ENCODE data around the gene MICU2.

The MICU2 gene

GRCh38 chr13:21546372-21546771 is 57.6 kb downstream of the MICU2 start:
- no peak for DNase-seq (ENCODE audit: low read depth in 2 of 2)

GRCh38 chr13:21544515-21544914 is 59.5 kb downstream of the MICU2 start:
- DNase-seq (ENCODE audit: low read depth in 2 of 2) = no peak

- no peak for DNase-seq (ENCODE audit: low read depth in 2 of 2)
Observed at GRCh38 chr13:21542563-21542962, 61.4 kb downstream of the MICU2 start.

DNA sequence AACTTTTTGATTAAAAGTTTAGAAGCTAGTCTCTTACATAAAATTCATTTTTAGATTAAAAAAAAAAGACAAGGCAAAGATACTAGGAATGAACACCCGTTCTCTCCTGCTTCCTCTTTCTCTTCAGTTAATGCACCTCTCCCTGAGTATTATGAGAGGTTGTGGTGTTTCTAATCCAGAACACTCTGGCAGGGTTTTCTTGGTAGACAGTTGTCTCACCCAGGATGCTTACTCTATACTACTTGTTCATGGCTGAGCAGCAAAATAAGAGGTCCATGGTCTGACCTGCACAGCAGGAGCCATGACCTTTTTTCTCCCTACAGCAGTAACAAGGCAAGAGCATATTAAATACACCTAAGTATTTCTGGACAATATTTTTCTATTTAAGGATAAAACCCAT is 62.0 kb downstream of the MICU2 start:
- no peak for DNase-seq (ENCODE audit: low read depth in 2 of 2)

DNA sequence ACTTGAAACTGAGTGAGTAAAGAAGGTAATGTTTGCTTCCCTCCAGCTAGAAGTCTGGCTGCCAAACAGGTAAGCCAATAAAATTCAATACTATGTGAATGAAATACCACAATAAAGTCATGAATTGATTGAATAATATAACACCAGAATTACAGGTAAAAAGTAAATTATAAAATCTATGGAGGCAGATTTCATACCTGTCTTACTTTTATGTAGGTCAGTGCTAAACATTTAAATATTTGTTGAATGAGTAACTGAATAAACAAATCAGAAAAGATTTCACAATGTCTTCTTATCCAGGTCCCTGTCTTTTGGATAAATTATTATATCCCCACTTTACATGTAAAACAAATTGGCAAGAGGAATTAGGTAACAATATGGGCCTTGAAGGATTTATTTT is 62.7 kb downstream of the MICU2 start:
- DNase-seq (ENCODE audit: low read depth in 2 of 2) = no peak

GRCh38 chr13:21539687-21540086 is 64.3 kb downstream of the MICU2 start:
- DNase-seq (ENCODE audit: low read depth in 2 of 2) = no peak

- DNase-seq (ENCODE audit: low read depth in 2 of 2) = no peak
Observed at GRCh38 chr13:21538753-21539152, 65.2 kb downstream of the MICU2 start.

DNA sequence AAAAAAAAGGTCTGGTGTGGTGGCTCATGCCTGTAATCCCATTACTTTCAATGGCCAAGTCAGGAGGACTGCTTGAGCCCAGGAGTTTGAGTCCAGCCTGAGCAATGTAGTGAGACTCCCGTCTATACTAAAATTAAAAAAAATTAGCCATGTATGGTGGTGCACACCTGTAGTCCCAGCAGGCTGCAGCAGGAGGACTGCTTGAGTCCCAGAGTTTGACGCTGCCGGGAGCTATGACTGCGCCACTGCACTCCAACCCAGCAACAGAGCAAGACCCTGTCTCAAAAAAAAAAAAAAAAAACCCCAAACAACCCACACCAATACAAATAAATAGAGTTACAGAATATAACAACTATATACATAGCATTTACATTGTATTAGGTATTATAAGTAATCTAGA is 65.7 kb downstream of the MICU2 start:
- DNase-seq (ENCODE audit: low read depth in 2 of 2) = no peak

GRCh38 chr13:21537105-21537504 is 66.9 kb downstream of the MICU2 start:
- no peak for DNase-seq (ENCODE audit: low read depth in 2 of 2)

DNA sequence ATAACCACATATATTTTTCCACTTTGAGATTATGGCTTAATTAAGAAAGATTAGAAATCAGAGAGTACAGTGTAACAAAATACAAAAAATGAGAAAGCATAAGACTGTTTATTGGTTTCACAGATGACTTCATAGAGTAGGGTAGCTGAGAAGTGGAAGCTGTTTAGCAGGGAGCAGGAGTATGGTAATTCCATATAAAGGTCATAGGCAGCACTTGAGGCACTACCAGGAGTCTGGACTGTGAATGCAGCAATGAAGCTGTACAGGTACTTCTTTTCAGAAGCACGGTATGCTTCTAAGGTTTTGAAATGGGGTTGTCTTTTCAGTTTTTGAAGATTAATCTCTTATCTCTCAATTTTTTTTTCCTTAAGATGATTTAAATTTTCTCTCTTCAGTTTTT is 69.2 kb downstream of the MICU2 start:
- no peak for DNase-seq (ENCODE audit: low read depth in 2 of 2)

GRCh38 chr13:21531455-21531854 is 72.5 kb downstream of the MICU2 start:
- no peak for DNase-seq (ENCODE audit: low read depth in 2 of 2)

- no peak for DNase-seq (ENCODE audit: low read depth in 2 of 2)
Observed at GRCh38 chr13:21530656-21531055, 73.3 kb downstream of the MICU2 start.

DNA sequence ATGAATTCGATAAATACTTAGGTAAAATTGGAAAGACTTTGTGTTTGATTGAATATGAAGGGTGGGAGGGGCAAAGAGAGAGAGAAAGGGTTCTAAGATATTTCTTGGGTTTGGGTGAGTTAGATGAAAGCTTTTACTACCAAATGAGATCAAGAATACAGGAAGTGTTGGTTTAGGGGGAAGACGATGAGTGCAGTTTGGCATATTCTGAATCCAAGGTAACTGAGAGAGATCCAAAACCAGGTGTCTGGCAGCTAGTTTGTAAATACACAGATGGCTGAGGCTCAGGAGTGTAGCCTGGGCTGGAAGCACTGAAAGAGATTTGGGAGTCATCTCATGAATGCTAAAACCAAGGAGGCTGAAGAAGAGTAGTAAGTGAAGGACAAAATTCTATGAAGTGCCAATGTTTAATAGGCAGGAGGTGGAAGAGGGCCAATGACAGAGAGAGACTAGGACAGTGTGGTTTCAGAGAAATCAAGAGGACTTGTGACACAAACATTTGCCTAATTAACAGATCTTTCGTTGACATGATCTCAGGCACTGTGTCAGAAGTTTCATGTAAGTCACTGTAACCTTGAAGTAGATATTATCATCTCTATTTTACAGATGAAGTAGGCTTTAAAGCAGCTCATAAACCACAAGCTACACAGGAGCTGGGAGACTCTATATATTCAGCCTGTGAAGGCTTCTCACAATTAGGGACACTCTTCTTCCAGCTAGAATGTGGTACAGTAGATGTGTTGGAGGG is 74.7 kb downstream of the MICU2 start:
- no peak for DNase-seq (ENCODE audit: low read depth in 2 of 2)

- peak; percentile 66 to 68 for DNase-seq (ENCODE audit: low read depth in 2 of 2)
Observed at GRCh38 chr13:21528616-21529015, 75.4 kb downstream of the MICU2 start.

DNA sequence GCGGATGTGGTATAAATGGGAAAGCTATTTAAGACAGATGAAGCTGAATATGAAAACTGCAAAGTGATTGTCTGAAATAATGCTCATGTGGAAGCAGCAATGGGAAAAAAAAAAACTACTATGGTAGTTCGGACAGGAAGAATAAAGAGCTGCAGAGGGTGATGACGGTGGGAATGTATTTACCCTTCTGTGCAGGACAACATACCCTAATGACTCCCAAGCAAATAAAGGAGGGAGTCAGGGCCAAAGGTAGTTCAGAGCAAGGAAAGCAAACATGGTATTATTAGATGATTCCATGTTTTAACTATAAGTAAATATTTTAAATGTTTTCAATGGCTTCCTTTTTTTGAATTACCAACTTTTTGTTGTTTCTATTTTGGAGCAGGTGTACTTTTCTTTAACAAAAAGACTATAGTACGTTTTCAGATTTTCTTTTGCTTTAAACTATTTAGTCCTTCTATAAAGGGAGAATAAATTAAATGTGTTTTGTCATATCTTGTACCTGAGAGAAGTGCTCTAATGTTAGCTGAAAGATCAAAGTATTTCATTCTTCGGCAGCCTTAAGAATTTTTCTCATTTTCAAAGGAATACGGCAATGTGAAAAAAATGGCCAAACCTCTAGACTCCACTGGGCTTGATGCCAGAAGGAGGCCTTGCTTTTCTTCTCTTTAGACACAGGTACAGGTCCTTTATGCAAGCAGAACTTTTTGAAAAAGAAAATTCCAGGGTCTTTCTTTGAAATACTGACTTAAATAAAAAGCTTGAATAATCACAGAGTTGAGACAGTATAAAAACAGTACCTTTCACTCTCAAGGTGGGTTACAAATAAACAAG is 77.0 kb downstream of the MICU2 start:
- DNase-seq (ENCODE audit: low read depth in 2 of 2) = no peak

DNA sequence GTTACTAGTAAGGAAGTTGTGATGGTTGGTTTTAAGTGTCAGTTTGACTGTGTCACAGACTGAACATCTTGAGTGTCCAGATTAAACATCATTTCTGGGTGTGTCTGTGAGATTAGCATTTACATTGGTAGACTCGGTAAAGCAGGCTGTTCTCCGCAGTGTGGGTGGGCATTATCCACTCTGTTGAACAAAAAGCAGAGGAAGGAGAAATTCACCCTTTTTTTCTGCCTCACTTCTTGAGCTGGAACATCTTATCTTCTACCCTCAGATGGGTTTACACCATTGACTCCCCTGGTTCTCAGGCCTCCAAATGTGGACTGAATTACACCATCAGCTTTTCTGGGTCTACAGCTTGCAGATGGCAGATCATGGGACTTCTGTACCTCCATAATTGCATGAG is 81.1 kb downstream of the MICU2 start:
- no peak for DNase-seq (ENCODE audit: low read depth in 2 of 2)

DNA sequence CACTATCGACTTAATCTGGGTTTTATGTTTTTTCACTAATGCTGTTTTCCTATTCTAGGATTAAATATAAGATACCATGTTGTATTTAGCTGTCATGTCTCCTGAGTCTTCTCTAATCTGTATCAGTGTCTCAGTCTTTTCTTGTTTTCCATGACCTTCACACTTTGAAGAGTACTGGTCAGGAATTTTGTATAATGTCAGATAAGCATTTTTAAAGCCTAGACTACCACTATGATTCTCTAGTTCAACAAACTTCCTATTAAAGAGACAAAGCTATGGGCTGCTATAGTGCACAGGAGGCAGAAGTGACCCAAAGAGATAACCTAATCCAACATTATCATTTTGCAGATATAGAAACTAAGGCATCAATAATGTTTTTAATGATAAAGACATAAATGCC is 81.8 kb downstream of the MICU2 start:
- no peak for DNase-seq (ENCODE audit: low read depth in 2 of 2)

DNA sequence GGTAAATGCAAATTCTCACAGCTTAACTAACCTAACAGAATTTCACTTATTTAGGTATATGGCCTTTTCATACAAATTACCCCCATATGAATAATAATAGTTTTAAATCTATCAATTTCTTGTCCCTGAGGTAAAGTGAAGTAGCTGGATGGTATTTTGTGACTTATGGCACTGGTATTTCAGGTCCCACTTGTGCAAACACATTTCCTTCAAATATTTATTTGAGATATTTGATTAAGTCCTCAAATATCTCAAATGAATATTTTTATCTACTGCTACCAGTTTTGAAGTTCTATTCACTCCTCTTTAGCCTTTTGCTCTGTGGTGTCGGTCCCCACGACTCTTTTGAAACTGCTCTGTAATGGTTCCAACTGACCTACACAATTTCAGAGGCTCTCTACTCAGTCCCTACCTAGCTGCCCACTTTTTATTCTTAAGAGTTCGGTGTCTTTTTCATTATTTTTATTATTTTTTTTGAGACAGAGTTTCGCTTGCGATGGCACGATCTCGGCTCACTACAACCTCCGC is 85.3 kb downstream of the MICU2 start:
- DNase-seq (ENCODE audit: low read depth in 2 of 2) = no peak

DNA sequence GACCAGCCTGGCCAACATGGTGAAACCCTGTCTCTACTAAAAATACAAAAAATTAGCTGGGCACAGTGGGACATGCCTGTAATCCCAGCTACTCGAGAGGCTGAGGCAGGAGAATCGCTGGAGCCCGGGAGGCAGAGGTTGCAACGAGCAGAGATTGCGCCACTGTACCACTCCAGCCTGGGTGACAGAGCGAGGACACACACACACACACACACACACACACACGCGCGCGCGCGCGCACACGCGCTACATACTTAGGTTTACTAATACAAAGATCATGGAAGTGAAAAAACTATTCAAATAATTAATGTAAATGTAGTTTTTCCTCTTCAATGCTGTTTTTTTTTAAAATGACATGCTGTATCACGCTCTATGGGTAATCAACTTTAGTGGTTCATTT is 86.4 kb downstream of the MICU2 start:
- DNase-seq (ENCODE audit: low read depth in 2 of 2) = no peak

- no peak for DNase-seq (ENCODE audit: low read depth in 2 of 2)
Observed at GRCh38 chr13:21516805-21517204, 87.2 kb downstream of the MICU2 start.

GRCh38 chr13:21511849-21512248 is 92.1 kb downstream of the MICU2 start:
- DNase-seq (ENCODE audit: low read depth in 2 of 2) = peak; percentile 59

GRCh38 chr13:21504379-21504778 is 99.6 kb downstream of the MICU2 start:
- no peak for DNase-seq (ENCODE audit: low read depth in 2 of 2)

DNA sequence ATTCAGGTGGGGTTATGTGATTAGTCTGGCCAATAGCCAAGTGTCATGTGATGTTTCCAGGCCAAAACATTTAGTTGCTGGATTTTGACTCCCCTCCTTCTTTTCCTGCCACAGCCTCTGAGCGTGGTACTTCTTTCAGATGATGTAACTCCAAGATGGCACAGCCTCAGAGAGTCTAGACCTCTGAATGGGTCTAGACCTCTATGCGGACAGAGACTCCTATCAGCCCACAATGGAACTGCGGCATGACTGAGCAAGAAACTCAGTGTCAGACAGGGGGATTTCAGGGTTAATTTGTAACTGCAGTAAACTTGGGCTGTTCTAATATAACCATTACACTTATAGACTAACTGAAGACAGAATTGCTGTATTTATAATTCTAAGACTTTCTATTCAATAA is 102.3 kb downstream of the MICU2 start:
- no peak for DNase-seq (ENCODE audit: low read depth in 2 of 2)
